HG03571 (cell line): ENCODE results near the gene ABCG2.

Experiments used
- ATAC-seq: cut with Tn5 transposase; IDR thresholded peaks from one replicate; pipeline ENCODE4 v1.9.1; 2021; ENCODE audit not compliant: unreplicated experiment

Gene ABCG2

DNA sequence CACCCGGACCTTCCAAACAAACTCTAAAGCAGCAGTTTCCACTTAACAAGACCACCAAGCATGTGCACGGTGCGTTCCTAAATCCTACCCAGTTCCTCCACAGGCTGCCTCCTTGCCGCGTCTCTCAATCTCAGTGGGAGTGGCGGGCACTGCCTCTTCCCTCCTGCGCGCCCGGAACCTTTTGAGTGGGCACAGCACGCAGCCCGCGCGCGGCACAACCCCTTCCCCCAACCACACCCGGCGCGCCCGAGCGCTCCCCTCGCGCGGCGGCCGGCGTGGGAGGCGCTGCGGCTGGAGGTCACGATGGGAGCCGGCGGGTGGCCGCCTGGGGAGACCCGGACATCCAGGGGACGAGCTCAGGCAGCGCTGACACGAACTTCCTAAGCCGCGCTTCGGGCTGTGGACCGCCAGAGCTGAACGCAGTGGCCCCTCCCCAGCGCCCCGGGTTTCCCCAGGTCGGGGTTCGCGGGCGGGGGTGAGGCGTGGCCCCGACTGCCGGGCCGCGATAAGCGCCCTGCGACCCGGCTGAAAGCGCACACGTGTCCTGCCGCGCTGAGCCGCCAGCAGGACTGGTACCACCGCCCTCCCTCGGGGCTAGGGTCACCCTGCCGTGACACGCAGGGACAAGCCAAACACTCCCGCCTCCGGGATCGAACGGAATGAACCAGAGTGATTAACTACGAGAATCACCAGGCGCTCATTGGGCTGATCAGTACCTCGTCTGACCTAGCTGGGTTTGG is at the start of gene ABCG2:
Gene ABCG2, minus strand, starts transcription at position 151 of the 740 bp plus-strand sequence. CDS start 18,644 bp downstream, outside the sequence.
- no peak for ATAC-seq

DNA sequence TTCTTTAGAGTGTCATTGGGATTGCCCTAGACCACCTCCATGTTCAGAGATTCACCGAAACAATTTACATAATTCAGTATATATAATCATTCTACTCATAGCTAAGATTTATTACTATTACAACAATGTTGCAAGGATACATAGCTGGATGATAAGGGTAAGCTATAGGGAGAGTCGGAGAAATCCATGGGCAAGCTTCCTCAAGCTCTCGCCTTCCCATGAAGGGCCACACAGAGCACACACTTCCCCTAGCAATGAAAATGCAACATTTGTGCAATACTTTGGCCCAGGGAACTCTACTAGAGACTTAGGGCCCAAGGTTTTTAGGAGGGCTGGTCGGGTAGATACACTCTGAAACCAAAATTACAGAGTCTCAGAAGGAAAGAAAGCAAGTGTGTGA is 49.7 kb upstream of the ABCG2 start:
- ATAC-seq = no peak

- no peak for ATAC-seq
These were observed 48.7 kb upstream of the ABCG2 start for GRCh38 chr4:88207171-88207570.

DNA sequence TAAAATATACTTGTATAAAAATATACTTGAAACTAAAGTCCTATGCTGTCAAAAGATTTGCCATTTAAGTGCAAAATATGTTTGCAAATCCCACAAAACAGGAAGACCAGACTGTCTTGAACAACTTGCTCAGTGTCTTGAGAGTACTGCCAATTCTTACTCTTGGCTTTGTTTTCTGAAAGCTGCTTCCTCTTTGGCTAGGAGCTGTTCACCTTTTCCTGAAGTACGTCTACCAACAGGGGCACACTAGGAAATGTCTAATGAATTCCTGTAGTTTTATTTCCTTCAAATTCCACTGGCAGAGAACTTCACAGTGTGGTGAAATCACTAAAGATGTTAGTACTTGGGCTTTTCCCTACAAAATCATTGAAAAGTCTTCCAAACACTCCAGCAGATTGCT is 46.4 kb upstream of the ABCG2 start:
- no peak for ATAC-seq

GRCh38 chr4:88202443-88202842 is 44.0 kb upstream of the ABCG2 start:
- ATAC-seq = no peak

DNA sequence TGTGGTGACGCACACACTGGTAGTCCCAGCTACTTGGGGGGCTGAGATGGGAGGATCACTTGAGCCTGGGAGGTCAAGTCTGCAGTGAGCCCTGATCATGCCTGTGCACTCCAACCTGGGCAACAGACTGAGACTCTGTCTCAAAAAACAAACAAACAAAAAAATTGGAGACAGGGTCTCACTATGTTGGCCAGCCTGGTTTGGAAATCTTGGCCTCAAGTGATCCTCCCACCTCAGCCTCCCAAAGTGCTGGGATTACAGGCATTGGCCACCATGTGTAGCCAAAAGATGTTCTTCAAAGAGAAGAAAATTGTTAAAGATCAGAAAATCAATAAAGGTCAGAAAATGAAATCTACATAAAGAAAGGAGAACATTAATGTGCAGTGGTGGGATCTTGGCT is 41.7 kb upstream of the ABCG2 start:
- ATAC-seq = no peak

GRCh38 chr4:88196523-88197185 is 38.2 kb upstream of the ABCG2 start:
- ATAC-seq = no peak

GRCh38 chr4:88196013-88196365 is 37.5 kb upstream of the ABCG2 start:
- no peak for ATAC-seq

DNA sequence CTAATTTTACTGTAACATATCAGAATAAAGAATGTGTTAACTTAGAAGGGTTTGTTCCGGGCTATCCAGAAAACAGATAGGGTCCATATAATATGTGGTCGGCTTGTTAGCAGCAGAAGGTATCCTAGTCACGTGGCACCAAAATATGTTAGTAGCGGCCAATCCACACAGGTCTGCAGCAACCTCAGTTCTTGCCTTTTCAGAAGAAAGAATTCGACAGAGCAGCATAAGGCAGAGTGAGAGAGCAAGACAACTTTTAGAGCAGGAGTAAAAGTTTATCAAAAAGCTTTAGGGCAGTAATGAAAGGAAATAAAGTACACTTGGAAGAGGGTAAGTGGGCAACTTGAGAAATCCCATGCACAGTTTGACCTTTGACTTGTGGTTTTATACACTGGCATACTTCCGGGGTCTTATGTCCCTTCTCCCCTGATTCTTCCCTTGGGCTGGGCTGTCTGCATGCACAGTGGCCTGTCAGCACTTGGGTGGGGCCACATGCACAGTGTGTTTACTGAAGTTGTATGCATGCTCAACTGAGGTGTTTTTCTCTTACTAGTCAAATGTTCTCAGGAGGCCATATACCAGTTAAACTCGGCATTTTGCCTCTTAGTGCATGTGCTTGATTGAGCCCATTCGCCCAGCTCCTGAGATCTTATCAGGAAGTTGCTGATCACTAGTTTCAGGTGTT is 37.0 kb upstream of the ABCG2 start:
- no peak for ATAC-seq

DNA sequence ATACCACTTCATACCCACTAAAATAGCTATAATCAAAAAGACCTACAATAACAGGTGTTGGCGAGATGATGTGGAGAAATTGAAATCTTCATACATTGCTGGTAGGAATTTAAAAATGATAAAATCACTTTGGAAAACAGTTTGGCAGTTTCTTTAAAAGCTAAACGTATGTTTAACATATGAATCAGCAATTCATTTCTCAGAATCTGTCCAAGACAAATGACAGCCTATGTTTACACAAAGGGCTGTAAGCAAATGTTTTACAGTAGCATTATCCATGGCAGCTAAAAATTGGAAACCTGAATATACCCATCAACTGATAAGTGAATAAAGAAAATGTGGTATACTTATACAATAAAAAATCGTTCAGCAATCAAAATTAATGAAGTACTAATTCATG is 33.0 kb upstream of the ABCG2 start:
- no peak for ATAC-seq

DNA sequence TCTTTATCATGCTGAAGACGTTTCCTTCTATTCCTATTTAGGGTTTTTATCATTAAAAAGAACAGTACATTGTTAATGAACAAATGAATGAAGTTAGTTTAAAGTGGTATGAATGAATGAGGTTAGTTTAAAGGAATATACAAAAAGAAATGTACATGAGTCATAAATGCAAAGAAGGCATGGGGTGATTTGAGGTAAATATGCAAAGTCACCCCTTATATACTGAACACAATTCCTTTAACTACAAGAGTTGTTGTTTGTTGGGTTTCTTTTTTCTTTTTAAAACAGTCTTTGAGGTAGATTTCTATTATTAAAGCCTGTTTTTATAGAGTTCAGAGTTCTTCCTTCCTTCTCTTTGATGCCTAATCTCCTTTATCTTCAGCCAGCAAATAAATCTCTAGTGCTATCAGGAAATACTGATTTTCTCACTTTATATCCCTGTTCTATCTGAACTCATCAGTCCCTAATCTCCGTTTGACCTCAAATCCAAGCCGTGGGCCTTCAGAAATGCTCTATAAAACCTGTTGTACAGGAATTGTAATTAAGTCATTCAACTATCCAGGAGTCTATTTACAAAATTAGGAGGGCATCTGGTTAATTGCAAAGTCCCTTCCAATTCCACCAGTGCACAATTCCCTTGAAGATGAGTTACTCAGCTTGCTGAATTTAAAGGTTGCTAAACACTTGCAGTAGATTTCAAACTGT is 31.6 kb upstream of the ABCG2 start:
- ATAC-seq = no peak

DNA sequence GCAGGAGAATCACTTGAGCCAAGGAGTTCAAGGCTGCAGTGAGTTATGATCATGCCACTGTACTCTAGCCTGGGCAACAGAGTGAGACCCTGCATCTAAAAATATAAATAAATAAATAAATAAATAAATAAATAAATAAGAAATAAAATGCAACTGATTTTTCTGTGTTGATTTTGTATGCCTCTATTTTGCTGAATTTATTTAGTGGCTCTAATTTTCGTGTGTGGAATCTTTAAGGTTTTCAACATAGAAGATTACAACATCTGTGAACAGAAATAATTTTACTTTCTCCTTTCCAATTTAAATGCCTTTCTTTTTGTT is 30.9 kb upstream of the ABCG2 start:
- no peak for ATAC-seq

DNA sequence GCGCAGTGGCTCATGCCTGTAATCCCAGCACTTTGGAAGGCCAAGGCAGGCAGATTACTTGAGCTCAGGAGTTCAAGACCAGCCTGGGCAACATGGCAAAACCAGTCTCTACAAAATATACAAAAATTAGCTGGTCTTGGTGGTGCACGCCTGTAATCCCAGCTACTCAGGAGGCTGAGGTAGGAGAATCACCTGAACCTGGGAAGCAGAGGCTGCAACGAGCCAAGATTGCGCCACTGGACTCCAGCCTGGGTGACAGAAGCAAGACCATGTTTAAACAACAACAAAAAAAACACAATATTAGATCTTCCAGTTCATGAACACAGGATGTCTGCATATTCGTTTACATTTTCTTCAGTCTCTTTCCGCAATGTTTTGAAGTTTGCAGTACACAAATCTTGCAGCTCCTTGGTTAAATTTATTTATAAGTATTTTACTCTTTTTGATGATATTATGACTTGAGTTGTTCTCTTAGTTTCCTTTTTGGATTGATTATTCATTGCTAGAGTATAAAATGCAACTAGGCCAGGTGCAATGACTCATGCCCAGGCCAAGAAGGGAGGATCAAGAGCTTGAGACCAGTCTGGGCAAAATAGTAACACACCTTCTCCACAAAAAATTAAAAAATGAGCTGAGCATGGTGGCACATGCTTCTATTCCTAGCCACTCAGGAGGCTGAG is 30.4 kb upstream of the ABCG2 start:
- ATAC-seq = no peak

DNA sequence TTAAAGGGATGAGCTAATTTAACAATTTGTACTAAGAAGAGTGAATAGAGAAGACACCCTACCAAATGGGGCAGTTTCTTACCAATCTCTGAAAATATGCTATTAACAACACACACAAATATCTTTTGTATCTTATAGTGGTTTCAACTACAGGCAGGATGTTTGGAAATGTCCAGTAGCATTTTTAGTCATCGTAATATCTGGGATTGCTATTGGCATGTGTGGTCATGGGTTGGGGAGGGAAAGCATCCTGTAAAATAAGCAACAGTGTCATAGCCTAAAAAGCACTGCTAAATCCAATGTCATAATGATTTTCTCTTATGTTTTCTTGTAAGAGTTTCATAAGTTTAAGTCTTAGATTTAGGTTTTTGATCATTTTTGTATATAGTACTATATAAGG is 29.3 kb upstream of the ABCG2 start:
- no peak for ATAC-seq

- ATAC-seq = no peak
These were observed 27.5 kb upstream of the ABCG2 start for GRCh38 chr4:88185906-88186305.

- no peak for ATAC-seq
These were observed 20.8 kb upstream of the ABCG2 start for GRCh38 chr4:88179261-88179660.

GRCh38 chr4:88178626-88179231 is 20.3 kb upstream of the ABCG2 start:
- ATAC-seq = no peak

- ATAC-seq = no peak
These were observed 19.7 kb upstream of the ABCG2 start for GRCh38 chr4:88177983-88178625.

GRCh38 chr4:88172987-88173386 is 14.5 kb upstream of the ABCG2 start:
- ATAC-seq = no peak

DNA sequence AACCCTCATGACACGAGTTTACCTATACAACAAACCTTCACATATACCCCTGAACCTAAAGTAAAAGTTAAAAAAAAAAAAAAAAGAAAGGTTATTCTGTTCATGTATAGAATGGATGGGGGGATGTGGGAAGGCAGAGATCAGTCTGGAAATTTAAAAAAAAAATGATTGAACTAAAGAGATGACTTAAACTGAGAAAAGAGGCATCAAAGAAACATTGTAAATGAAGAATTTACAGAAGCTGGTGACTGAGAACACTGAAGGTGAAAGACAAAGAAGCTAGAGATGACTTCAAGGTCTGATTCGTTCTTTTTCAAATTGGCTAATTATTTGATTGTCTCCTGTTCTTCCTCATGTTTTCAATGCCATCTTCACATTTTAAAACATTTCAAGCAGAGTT is 12.8 kb upstream of the ABCG2 start:
- ATAC-seq = no peak
